ENCODE measurements around the gene CCDC182.

DNA sequence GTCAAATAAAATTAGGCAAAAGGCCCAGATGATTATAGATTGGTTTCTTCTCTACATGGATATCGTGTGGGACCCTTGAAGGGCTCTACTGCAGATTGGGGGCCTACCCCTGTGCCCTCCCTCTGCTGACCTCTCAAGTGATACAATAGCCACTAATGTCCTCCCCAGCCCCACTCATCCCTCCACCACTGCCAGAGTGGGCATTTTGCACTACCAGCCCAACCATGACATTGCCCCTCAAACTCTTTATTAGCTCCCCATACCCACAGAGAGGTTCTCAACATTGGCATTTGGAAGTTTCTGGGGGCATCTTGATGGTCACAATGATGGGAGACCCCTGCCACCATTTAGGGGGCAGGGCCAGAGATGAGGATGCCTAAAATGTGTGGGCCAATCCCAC lies 41.8 kb downstream of the CCDC182 start:
- TF ChIP-seq, protein P1, sequence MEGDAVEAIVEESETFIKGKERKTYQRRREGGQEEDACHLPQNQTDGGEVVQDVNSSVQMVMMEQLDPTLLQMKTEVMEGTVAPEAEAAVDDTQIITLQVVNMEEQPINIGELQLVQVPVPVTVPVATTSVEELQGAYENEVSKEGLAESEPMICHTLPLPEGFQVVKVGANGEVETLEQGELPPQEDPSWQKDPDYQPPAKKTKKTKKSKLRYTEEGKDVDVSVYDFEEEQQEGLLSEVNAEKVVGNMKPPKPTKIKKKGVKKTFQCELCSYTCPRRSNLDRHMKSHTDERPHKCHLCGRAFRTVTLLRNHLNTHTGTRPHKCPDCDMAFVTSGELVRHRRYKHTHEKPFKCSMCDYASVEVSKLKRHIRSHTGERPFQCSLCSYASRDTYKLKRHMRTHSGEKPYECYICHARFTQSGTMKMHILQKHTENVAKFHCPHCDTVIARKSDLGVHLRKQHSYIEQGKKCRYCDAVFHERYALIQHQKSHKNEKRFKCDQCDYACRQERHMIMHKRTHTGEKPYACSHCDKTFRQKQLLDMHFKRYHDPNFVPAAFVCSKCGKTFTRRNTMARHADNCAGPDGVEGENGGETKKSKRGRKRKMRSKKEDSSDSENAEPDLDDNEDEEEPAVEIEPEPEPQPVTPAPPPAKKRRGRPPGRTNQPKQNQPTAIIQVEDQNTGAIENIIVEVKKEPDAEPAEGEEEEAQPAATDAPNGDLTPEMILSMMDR (IDR thresholded peaks at IDR 0.05): no peak
- no peak for TF ChIP-seq EP300 (IDR thresholded peaks at IDR 0.05)
- no peak for TF ChIP-seq POLR2AphosphoS5 (IDR thresholded peaks at IDR 0.05)
